ENCODE measurements around the gene M1AP.

DNA sequence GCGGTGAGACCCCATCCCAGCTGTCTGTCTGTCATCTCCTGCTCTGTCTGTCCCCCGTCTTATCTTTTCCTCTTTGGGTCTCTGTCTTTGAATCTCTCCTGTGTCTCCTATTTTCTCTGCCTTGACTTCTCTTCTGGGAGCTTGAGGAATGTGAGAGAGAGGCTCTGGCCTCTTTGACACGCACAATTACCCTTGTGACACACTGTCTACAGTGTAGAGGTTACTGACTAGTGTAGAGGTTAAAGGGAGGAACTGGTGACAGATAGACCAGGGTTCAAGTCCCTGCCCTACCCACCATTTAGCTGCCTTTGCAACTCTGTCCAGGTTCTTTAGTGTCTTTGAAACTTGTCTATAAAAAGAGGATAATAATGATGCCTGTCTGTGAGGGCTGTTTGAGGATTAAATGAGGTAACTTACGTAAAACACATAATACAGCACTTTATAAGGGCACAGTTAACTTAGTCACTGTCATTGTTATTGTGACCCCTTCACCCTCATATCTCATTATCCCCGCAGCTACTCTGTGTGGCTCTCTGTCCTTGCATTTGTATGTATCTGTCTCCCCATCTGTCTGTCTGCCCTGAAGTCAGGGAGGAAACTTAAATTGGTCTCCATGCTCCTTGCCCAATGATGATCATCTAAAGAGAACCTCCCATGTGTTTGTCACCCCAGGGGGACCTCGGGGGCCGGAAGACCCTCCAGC is 25.8 kb upstream of the M1AP start:
- TF ChIP-seq POLR2AphosphoS5 (IDR thresholded peaks at IDR 0.05; ENCODE audit: low read depth, low read length) (no peak), POLR2A (IDR thresholded peaks at IDR 0.05; ENCODE audit: low read depth, low read length) (no peak)

Data from GM12892 (cell line).